ENCODE data around the gene PARG. TPM values are rescaled to one million over a fixed set of nuclear protein-coding genes. Genes with fewer than 3 reads are reported as not detected.
A peak's percentile ranks its signal among the peaks of the same experiment; 100 is the strongest.
"Not testable (repeated sequence)": the region's sequence is repeated elsewhere in the genome, so short reads cannot be mapped to it uniquely, and the experiment has no call there.

Gene PARG
- total RNA-seq, 1 donor from 2014 or later: 24.3 TPM

DNA sequence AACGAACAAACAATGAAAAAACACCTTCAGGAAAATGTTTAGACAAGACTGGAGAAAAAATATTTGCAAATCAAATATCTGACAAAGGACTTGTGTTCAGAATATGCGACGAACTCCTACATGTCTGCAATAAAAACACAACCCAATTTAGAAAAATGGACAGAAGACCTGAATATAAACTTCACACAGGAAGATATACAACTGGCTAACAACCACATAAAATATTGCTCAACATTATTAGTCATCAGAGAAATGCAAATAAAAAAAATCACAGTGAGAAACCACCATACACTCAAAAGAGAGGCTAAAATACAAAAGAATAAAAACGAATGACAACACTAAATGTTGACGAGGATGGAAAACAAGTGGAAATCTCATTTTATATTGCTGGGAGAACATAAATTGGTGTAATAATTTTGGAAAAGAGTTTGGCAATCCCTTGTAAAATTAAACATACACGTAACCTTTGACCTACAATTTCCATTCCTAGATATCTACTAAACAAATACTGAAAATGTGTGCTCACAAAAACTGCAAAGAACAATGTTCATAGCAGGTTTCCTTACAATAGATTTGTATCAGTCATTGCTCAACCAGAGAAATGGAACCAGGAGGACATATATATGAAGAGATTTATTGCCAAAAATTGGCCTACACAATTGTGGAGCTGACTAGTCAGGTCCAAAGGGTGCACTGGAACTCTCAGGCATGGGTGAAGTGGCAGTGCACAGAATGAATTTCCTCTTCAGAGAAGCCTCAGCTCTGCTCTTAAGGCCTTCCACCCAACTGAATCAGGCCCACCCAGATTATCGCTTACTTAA lies 96.8 kb downstream of the PARG start:
- DNase-seq (ENCODE audit: low read depth): no peak
- TF ChIP-seq, protein P1, sequence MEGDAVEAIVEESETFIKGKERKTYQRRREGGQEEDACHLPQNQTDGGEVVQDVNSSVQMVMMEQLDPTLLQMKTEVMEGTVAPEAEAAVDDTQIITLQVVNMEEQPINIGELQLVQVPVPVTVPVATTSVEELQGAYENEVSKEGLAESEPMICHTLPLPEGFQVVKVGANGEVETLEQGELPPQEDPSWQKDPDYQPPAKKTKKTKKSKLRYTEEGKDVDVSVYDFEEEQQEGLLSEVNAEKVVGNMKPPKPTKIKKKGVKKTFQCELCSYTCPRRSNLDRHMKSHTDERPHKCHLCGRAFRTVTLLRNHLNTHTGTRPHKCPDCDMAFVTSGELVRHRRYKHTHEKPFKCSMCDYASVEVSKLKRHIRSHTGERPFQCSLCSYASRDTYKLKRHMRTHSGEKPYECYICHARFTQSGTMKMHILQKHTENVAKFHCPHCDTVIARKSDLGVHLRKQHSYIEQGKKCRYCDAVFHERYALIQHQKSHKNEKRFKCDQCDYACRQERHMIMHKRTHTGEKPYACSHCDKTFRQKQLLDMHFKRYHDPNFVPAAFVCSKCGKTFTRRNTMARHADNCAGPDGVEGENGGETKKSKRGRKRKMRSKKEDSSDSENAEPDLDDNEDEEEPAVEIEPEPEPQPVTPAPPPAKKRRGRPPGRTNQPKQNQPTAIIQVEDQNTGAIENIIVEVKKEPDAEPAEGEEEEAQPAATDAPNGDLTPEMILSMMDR (conservative IDR thresholded peaks at IDR 0.05; ENCODE audit: low read depth, low read length): no peak
- H3K4me3 ChIP-seq (ENCODE audit: low read depth, low read length): no peak overlapping the region

DNA sequence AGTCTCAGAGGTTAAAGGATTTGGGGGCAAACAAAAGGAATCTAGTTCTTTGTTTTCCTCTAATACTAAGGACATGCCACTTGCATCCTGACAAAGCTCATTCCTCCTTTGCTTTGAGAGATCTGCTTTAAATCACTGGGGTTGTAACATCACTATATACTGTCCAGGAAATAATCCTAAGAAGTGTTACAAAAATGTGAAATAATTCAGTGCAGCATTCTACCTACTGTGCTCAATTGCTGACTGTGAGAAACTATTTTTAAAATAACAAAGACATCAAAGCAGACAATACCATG lies 99.5 kb downstream of the PARG start:
- not testable (repeated sequence) for DNase-seq (ENCODE audit: low read depth); H3K4me3 ChIP-seq (ENCODE audit: low read depth, low read length)

DNA sequence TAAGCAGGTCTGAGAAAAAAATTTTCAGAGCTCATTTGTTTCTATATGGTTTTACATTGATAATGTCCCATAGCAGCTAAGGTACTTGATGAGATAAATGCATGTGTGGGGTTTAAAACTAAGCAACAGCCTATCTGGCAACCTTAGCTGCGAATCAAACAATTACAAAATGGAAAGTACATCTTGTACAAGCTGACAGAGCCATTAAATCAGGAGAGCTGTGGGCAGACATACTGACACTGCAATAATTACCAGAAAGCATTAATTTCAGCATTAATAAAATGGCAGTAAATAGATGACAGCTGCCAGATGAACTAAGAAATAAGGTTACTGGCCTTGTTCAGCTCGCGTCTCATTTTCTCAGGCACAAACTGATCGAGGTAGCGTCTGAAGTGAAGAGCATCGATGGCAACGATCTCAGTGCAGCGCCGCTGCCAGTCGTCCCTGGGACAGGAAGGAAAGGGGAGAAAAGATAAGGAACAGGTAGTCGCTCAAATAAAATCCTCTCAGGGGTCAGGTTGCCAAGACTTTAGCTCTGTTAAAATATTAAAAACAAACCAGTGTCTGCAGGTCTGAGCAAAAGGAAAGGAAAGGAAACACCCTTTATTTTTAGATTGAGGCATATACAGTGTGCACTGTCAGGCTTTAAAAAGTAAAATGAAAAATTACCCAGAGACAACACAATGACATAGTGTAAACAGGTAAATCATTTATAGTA lies 100.1 kb downstream of the PARG start:
- peak overlapping the region; percentile 20 for H3K4me3 ChIP-seq (ENCODE audit: low read depth, low read length)
- TF ChIP-seq, protein P1 (conservative IDR thresholded peaks at IDR 0.05; ENCODE audit: low read depth, low read length): no peak
- DNase-seq (ENCODE audit: low read depth): no peak

DNA sequence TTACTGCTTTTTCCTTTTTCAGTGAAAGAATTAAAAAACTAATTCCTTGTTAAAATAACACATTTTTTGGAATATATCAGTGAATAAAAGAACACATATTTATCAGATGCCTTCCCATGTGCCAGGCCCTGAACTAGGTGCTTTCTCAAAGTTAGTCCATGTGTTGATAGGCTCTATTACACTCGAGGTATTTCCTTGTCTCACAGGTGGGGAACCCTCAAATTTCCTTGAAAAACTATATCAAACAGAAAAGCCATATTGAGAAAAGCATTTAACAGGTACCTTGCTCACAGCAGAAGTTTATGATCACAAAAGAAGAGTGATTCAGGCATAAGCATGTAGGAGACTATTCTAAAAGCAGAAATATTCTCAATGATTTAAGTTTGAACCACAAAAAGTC lies 104.1 kb downstream of the PARG start:
- peak; percentile 39 for DNase-seq (ENCODE audit: low read depth)
- TF ChIP-seq, protein P1 (conservative IDR thresholded peaks at IDR 0.05; ENCODE audit: low read depth, low read length): no peak
- H3K4me3 ChIP-seq (ENCODE audit: low read depth, low read length): no peak overlapping the region

DNA sequence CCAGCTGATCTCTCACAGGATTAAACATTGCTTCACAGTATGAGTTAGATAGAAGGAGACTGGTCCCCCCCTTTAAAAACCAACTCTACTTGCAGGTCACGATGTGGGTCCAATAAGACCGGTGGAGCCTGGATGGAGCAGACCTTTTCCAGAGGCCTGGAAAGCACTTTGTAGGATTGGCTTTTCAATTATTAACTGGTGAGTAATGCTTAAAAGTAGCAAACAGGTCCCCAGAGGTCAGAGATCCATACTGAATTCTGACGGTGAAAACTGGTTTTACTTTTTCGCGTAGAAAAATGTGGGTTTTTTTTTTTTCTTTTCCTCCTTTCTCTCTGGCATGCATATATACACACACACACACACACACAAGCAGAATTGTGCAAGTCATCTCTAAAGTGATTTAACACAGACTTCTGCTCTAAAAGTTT lies 104.8 kb downstream of the PARG start:
- H3K4me3 ChIP-seq (ENCODE audit: low read depth, low read length): no peak overlapping the region
- TF ChIP-seq, protein P1 (conservative IDR thresholded peaks at IDR 0.05; ENCODE audit: low read depth, low read length): no peak
- peak; percentile 81 for DNase-seq (ENCODE audit: low read depth)

DNA sequence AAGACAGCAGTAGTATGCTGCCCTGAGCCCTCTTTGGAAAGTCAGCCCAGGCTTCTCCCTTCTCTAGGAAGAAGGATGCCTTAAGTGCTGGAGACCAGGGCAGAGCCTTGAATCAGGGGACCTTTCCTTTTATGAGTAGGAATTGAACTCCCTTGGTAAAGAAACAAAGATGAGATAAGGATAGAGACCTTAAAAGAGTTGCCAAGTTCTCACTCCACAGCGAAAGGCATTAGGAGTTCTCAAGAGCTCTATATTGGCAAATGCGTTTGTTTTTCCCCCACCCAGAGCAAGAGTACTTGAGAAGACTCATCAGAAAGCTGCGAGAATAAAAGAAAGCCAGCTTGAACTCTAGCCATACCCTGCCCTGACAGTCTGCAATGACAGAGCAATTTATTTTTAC lies 106.9 kb downstream of the PARG start:
- no peak overlapping the region for H3K4me3 ChIP-seq (ENCODE audit: low read depth, low read length)
- no peak for DNase-seq (ENCODE audit: low read depth)
- TF ChIP-seq, protein P1 (conservative IDR thresholded peaks at IDR 0.05; ENCODE audit: low read depth, low read length): no peak

DNA sequence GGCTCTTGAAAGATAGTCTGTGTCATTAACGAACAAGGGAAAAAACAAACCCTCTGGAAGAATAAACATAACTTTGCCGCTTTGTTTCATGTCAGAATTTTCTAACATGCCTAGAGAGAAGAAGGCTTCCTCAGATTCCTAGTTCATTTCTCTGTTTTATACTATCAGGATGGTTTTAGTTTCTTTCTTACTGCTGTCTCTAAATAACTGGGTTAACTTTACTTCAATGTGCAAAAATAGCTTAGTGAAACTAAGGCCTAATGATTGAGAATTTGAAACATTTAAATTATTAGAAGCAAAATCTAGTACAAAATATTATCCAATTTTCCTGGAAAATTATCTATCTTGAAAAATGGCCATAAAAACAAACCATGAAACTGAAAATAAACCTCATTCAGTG lies 107.6 kb downstream of the PARG start:
- TF ChIP-seq, protein P1 (conservative IDR thresholded peaks at IDR 0.05; ENCODE audit: low read depth, low read length): no peak
- H3K4me3 ChIP-seq (ENCODE audit: low read depth, low read length): no peak overlapping the region
- DNase-seq (ENCODE audit: low read depth): no peak
